Activated T-cell treated with anti-CD3 and anti-CD28 coated beads, Interleukin-2, amount 50 U/mL, for 1 hour (primary cell): ENCODE data around the gene AWAT1.
"Not testable (repeated sequence)": the region's sequence is repeated elsewhere in the genome, so short reads cannot be mapped to it uniquely, and the experiment has no call there.

Source experiments
- DNase-seq: peaks from one replicate; pipeline ENCODE4 v3.0.0-alpha.2; 2020

Gene AWAT1

GRCh38 chrX:70262952-70263567 is 28.6 kb downstream of the AWAT1 start:
- DNase-seq, result no peak

DNA sequence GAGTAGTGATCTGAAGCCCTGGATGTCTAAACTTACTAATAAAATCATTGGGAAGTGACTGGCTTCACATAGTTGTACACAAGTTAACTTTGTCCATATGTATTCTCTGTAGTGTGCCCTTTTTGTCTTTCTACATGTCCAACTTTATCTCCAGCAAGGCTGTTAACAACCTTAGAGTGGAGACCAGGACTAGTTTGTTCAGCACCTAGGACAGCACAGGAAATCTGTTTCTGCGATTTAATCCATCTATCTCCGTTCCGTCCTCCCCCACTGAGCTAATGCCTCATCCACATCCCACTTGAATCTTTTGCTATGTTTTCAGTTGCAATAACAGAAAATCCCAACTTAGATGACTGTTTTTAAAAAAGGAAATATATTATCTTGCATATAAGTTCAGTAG is 30.3 kb downstream of the AWAT1 start:
- DNase-seq, result no peak

DNA sequence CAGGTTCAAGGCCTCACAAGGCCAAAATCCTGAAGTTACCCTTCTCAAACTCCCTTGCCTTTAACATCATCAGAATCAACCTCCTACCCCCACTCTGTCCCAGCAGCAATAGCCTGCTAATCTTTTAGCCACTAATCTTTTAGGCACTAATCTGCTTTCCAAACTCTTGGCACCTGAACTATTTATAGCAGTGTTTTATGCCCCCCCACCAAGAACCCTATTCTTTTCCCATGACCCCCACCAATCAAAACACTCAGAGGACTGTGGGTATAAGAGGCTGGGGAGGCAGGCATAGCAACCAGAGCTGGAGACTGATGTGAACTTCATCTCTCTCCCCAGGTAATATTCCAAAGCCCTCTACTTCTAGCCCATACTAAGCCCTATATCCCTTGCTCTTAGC is 33.6 kb downstream of the AWAT1 start, which contains the start of gene ARR3:
Gene ARR3 (plus strand): TSS at position 301 of the 400 bp plus-strand sequence. CDS start 1,052 bp downstream, outside the sequence.
- DNase-seq, result no peak

DNA sequence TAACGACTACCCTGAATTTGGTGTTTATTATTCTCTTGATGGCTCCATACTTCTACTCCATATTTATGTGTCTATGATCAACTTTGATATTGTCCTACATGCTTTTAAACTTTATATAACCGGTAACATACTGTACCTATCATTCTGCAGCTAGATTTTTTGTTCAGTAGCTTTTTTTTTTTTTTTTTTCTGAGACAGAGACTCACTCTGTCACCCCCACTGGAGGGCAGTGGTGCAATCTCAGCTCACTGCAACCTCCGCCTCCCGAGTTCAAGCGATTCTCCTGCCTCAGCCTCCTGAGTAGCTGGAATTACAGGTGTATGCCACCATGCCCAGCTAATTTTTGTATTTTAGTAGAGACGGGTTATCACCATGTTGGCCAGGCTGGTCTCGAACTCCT is 39.6 kb downstream of the AWAT1 start:
- not testable (repeated sequence) for DNase-seq

DNA sequence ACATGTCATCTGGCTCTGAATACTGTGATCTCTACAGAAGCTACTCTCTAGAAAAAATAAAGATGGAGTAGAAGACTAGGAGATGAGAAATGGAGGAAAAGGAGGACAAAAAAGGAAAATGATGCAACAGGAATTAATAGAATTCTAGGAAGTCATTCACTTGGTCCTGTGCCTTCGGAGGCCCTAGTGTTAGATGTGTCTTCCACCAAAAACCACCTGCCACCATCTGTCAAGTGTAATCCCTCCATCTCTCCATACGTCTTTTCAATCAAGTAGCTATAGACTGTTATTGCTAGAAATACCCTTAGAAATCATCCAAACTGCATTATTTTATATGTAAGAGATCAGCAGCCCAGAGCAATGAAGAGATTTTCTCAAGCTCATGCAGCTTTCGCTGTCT is 44.6 kb downstream of the AWAT1 start:
- DNase-seq, result no peak

GRCh38 chrX:70280573-70280972 is 46.1 kb downstream of the AWAT1 start:
- no peak for DNase-seq

DNA sequence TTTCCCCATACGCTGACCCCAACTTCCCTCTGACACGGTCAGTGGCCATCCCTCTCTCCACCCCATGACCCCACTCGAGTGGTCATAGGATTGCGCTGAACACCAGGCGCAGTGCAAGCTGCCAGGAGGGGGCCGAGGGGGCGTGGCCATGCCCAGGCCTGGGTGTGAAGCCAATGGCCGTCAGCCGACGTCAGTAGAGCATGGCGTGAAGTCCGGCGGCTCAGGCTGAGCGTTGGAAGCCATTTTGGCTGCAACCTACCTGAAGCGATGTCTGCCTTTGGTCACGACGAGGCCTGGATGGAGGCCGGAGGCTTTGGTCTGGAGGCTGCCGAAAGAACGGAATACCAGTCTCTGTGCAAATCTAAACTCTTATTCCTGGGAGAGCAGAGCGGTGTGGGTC is 47.5 kb downstream of the AWAT1 start, which contains the start of gene RAB41:
Gene RAB41 (plus strand): TSS at position 222 of the 400 bp plus-strand sequence. CDS start 46 bp downstream, at position 268.
- DNase-seq, result no peak

DNA sequence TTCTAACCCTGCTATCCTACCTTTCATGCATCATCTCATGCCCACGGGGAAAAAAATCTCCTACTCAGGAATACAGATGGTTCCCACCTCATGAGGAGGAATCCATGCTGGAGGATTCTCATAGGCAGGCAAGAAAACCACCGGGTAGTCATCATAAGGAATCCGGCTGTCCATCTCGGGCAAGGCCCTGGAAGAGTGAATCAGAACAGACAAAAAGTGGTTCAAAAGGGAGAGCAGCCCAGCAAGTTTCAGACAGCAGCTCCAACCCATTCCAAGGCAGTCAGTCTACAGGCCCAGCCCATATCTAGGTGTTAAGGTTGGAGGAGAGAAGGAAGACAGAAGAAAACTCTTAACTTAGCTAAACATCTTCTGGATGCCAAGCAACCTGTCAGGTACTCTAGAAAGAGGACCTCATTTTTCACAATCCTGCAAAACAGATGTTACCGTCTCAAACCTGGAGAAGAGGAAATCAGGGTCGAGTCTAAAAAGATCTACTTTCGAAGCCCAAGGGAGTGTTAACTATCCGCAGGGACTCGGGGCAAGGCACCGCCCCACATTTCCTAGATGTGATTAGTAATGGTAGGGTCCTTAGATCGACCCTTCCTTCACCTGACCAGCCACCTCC is 54.8 kb downstream of the AWAT1 start:
- no peak for DNase-seq
